CD4-positive, alpha-beta T cell (primary cell): ENCODE data around the gene PTH2. TPM values are rescaled to one million over a fixed set of nuclear protein-coding genes. Genes with fewer than 3 reads are reported as not detected.

Experiments
- ATAC-seq: fragments of 200-7000 bp; cut with Tn5 transposase; one replicate; pipeline ENCODE4 v1.10.0; 2022; ENCODE audit warnings: mild to moderate bottlenecking; ENCODE audit not compliant: poor library complexity
- CTCF ChIA-PET: fragments of 350-600 bp; sonication (Branson Sonifier 250); formaldehyde crosslinking; loops from one replicate; lab custom pipeline; 2021; ENCODE audit warnings: antibody characterized with exemption, inconsistent platforms; lab: Charles Lee
- POLR2A ChIA-PET: fragments of 350-600 bp; sonication (Branson Sonifier 250); formaldehyde crosslinking; loops from one replicate; lab custom pipeline; 2021; ENCODE audit warnings: antibody characterized with exemption, inconsistent platforms; lab: Charles Lee
- DNase-seq, 14 experiments: peaks; one replicate each; pipeline ENCODE4 v3.0.0-alpha.2; 2013 to 2020; ENCODE audit warnings: mixed read lengths in 2 of 14
- H3K27ac ChIP-seq, 2 donors: one replicate each; pipeline versions ENCODE4 v1.5.1 to v1.7.0; 2013; ENCODE audit warnings: low read length in 2 of 2, low read depth in 1 of 2, mild to moderate bottlenecking in 1 of 2
- H3K27me3 ChIP-seq, 2 experiments: 1 replicate in 1 of 2; 2 replicates in 1 of 2; pipeline versions ENCODE4 v1.6.1 to v1.7.0; 2013; ENCODE audit warnings: low read length in 2 of 2, control low read depth in 1 of 2, mild to moderate bottlenecking in 1 of 2, moderate library complexity in 1 of 2; ENCODE audit not compliant: insufficient read depth in 2 of 2, control insufficient read depth in 1 of 2
- H3K36me3 ChIP-seq: one replicate; pipeline ENCODE4 v1.6.1; 2013; ENCODE audit warnings: low read length, control low read depth; ENCODE audit not compliant: insufficient read depth
- H3K4me1 ChIP-seq: one replicate; pipeline ENCODE4 v1.6.1; 2013; ENCODE audit warnings: low read length, control low read depth; ENCODE audit not compliant: insufficient read depth
- H3K4me3 ChIP-seq: one replicate; pipeline ENCODE4 v1.5.1; 2013; ENCODE audit warnings: mild to moderate bottlenecking, low read length, moderate library complexity
- H3K9me3 ChIP-seq, 2 experiments: 1 replicate in 1 of 2; 2 replicates in 1 of 2; pipeline versions ENCODE4 v1.6.1 to v1.7.0; 2013; ENCODE audit warnings: low read length in 2 of 2, mild to moderate bottlenecking in 2 of 2, control low read depth in 1 of 2, moderate library complexity in 1 of 2; ENCODE audit not compliant: control insufficient read depth in 1 of 2, insufficient read depth in 1 of 2
- H3K27ac Mint-ChIP-seq: one replicate; pipeline ENCODE4 v1.8.0; 2020; ENCODE audit warnings: mixed read lengths
- H3K27me3 Mint-ChIP-seq: one replicate; pipeline ENCODE4 v1.8.0; 2021; ENCODE audit warnings: mixed read lengths
- H3K36me3 Mint-ChIP-seq: one replicate; pipeline ENCODE4 v1.8.0; 2021; ENCODE audit warnings: low read depth, mixed read lengths
- H3K4me1 Mint-ChIP-seq: one replicate; pipeline ENCODE4 v1.8.0; 2021; ENCODE audit warnings: low read depth, mixed read lengths
- H3K4me3 Mint-ChIP-seq: one replicate; pipeline ENCODE4 v1.8.0; 2020; ENCODE audit warnings: mild to moderate bottlenecking, mixed read lengths
- H3K9me3 Mint-ChIP-seq: one replicate; pipeline ENCODE4 v1.8.0; 2020; ENCODE audit warnings: mixed read lengths
- intact Hi-C, 2 experiments: fragments of 100-400 bp; cut with DNase I in 1 of 2; cut with micrococcal nuclease in 1 of 2; formaldehyde crosslinking; loops; one replicate each; pipeline versions ENCODE4 v1.15.1 to v1.9.0; 2023 to 2025; cut with DNase I, micrococcal nuclease
- total RNA-seq, 174 experiments: library from RNA in 2 of 174; stranded (reverse) in 2 of 174; gene quantifications; one replicate each; pipeline ENCODE4 v1.2.3 and lab custom pipeline; 2021 to 2026
- TF ChIP-seq, protein P1 (sequence below): fragments of 200-600 bp; IDR thresholded peaks from one replicate; pipeline ENCODE4 v1.8.0; 2022; ENCODE audit warnings: antibody characterized with exemption, mild to moderate bottlenecking

The PTH2 gene
- total RNA-seq, 2 experiments from 2014 or later: not detected

DNA sequence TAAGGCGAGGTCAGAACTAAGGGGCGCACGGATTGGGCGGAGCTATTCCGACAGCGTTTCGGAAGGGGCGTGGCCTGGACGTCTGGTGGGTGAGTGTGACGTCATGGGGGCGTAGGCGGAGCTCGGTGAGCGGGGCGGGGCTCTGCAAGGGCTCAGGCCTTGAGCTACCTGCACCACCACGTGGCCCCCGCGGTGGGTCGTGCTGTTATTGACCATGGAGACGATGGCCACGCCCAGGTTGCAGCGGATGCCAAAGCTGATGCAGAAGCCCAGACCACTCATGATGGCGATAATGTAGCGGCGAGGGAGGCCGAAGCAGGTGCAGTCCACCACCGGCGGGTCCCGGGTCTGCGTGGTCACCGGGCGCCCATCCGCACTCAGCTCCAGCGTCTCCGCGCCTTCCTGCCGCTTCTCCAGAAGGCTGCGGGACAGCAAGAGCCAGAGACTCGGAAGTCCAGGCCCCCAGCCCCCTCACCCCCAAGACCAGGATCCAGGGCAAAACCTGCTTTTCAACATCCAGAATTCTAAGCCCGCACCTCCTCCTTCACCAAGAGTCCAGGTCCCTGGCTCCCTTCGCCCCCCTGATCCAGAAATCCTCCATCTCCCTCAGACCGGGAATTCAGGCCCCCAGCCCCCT, 13.3 kb upstream of the PTH2 start:
- Histone ChIP-seq H3K27ac (no peak overlapping the region), H3K4me3 (no peak overlapping the region), H3K4me1 (peaks cover 41% of the 10 kb centered on the region), H3K9me3 (peaks cover 0 to 41% of the 10 kb centered on the region in 2 experiments), H3K36me3 (no peaks in the 10 kb centered on the region), H3K27me3 (peaks cover 92 to 94% of the 10 kb centered on the region in 2 experiments)
- Mint-ChIP-seq H3K4me3 (no peak overlapping the region), H3K36me3 (no peaks in the 10 kb centered on the region), H3K27me3 (peaks cover 96% of the 10 kb centered on the region), H3K27ac (no peak overlapping the region), H3K4me1 (peaks cover 39% of the 10 kb centered on the region), H3K9me3 (no peaks in the 10 kb centered on the region)
- POLR2A ChIA-PET: interaction anchor here (1.5 kb wide), 1 partner anchor 10 kb away, joined by 6 read pairs; no protein-coding TSS in a partner anchor
- TF ChIP-seq, protein P1, sequence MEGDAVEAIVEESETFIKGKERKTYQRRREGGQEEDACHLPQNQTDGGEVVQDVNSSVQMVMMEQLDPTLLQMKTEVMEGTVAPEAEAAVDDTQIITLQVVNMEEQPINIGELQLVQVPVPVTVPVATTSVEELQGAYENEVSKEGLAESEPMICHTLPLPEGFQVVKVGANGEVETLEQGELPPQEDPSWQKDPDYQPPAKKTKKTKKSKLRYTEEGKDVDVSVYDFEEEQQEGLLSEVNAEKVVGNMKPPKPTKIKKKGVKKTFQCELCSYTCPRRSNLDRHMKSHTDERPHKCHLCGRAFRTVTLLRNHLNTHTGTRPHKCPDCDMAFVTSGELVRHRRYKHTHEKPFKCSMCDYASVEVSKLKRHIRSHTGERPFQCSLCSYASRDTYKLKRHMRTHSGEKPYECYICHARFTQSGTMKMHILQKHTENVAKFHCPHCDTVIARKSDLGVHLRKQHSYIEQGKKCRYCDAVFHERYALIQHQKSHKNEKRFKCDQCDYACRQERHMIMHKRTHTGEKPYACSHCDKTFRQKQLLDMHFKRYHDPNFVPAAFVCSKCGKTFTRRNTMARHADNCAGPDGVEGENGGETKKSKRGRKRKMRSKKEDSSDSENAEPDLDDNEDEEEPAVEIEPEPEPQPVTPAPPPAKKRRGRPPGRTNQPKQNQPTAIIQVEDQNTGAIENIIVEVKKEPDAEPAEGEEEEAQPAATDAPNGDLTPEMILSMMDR: no peak
- CTCF ChIA-PET: interaction anchor here (0.5 to 1.8 kb wide), 3 partner anchors 14 to 307 kb away, joined by 3 to 6 read pairs (median 4); no protein-coding TSS in a partner anchor
- intact Hi-C loops: no loop called here
- DNase-seq (peak in 10 of 14 experiments; percentile 25 to 81 (median 50)), ATAC-seq (peak; percentile 45)

DNA sequence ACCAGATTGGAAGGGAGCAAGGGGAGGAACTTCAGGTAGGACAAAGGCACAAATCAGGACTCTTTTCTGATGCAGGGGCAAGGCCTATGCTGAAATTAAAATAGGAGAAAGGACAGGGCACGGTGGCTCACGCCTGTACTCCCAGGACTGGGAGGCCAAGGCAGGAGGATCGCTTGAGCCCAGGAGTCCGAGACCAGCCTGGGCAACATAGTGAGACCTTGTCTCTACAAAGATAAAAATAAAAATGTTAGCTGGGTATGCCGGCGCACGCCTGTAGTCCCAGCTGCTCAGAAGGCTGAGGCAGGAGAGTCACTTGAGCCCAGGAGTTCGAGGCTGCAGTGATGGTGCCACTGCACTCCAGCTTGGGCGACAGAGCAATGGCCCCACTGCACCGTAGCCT, 12.4 kb upstream of the PTH2 start:
- no peak for ATAC-seq
- ChIA-PET POLR2A (interaction anchor here (1.5 kb wide), 1 partner anchor 10 kb away, joined by 6 read pairs; no protein-coding TSS in a partner anchor), CTCF (interaction anchor here (1.8 kb wide), 1 partner anchor 13 kb away, joined by 6 read pairs; no protein-coding TSS in a partner anchor)
- H3K9me3 ChIP-seq: peaks cover 0 to 49% of the 10 kb centered on the region in 2 experiments
- no peak for DNase-seq
- Mint-ChIP-seq H3K4me3 (no peak overlapping the region), H3K27me3 (peaks cover 99% of the 10 kb centered on the region), H3K27ac (no peak overlapping the region), H3K4me1 (peaks cover 37% of the 10 kb centered on the region), H3K36me3 (no peaks in the 10 kb centered on the region), H3K9me3 (no peaks in the 10 kb centered on the region)
- peaks cover 95 to 96% of the 10 kb centered on the region in 2 experiments for H3K27me3 ChIP-seq
- peaks cover 43% of the 10 kb centered on the region for H3K4me1 ChIP-seq
- no peak overlapping the region for H3K27ac ChIP-seq
- H3K4me3 ChIP-seq: no peak overlapping the region
- H3K36me3 ChIP-seq: no peaks in the 10 kb centered on the region
- TF ChIP-seq, protein P1: no peak
- intact Hi-C loops: no loop called here

DNA sequence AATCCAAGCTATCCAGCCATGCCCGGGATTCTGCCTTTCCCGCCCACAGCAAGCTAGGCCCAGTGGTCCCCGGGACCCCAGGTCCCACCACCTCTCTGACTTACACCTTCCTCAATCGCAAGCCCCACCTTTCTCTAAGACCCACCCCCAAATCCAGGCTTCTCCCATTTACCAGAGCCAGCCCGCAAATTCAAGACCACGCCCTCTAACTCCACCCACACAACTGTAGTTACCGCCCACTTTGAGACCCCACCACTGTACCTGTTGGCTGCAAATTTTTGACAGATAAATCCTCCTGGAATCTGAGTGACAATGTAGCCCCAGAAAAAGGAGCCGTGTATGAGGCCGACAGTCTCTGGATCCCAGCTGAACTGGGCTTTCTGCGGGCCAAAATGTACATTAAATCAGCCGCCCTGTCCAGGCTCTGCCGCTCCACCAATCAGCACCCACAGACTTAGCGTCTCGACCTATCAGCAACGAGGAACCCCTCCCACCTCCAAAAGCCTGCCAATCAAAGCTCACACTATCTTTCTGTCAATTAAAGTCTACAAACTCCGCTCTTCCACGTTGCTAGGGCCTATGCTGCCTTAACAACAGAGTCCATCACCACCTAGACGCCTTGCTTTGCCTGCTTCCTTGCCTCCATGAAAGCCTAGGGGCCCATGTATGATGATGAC, 11.8 kb upstream of the PTH2 start:
- no peak overlapping the region for H3K27ac Mint-ChIP-seq
- intact Hi-C loops: no loop called here
- TF ChIP-seq, protein P1: no peak

More for the DNA sequence above, 11.8 kb upstream of the PTH2 start:
- CTCF ChIA-PET: interaction anchor here (1.8 kb wide), 1 partner anchor 13 kb away, joined by 6 read pairs; no protein-coding TSS in a partner anchor
- Mint-ChIP-seq H3K4me1 (peaks cover 37% of the 10 kb centered on the region), H3K9me3 (no peaks in the 10 kb centered on the region), H3K4me3 (no peak overlapping the region), H3K36me3 (no peaks in the 10 kb centered on the region), H3K27me3 (peaks cover 99% of the 10 kb centered on the region)
- Histone ChIP-seq H3K36me3 (no peaks in the 10 kb centered on the region), H3K4me1 (peaks cover 43% of the 10 kb centered on the region), H3K4me3 (no peak overlapping the region), H3K9me3 (peaks cover 0 to 51% of the 10 kb centered on the region in 2 experiments), H3K27ac (no peak overlapping the region), H3K27me3 (peaks cover 93 to 96% of the 10 kb centered on the region in 2 experiments)
- ATAC-seq (no peak), DNase-seq (peak in 1 of 14 experiments; percentile 37)
- POLR2A ChIA-PET: interaction anchor here (1.5 kb wide), 1 partner anchor 9 kb away, joined by 6 read pairs; no protein-coding TSS in a partner anchor
